ENCODE data around the gene STUM.

STUM gene

DNA sequence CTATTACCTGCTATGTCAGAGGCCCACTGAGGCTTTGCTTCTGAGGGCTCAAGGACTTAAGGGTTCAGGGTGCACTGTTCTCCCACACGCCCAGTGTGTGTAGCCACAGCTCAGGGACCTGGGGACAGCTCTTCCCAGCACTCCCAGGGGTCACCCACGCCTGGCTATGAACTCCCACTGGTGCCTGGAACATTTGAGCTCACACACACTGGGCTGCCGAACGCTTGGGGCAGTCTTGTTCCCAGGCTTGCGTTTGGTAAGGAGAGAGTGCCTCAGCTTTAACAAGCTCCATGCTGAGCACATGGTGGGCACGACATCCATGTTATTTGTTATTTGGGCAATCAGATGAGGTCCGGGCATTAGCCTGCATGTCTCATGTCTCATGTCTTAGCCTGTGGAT, 37.6 kb downstream of the STUM start:
- H3K4me3 ChIP-seq (ENCODE audit: low read depth, low read length), result no peak overlapping the region
- no peak for DNase-seq (ENCODE audit: low read depth)
- TF ChIP-seq, protein P1, sequence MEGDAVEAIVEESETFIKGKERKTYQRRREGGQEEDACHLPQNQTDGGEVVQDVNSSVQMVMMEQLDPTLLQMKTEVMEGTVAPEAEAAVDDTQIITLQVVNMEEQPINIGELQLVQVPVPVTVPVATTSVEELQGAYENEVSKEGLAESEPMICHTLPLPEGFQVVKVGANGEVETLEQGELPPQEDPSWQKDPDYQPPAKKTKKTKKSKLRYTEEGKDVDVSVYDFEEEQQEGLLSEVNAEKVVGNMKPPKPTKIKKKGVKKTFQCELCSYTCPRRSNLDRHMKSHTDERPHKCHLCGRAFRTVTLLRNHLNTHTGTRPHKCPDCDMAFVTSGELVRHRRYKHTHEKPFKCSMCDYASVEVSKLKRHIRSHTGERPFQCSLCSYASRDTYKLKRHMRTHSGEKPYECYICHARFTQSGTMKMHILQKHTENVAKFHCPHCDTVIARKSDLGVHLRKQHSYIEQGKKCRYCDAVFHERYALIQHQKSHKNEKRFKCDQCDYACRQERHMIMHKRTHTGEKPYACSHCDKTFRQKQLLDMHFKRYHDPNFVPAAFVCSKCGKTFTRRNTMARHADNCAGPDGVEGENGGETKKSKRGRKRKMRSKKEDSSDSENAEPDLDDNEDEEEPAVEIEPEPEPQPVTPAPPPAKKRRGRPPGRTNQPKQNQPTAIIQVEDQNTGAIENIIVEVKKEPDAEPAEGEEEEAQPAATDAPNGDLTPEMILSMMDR (IDR thresholded peaks at IDR 0.05; ENCODE audit: insufficient read depth, low read depth, low read length, missing control alignments), result no peak

GRCh38 chr1:226586650-226587422, 38.3 kb downstream of the STUM start:
- no peak overlapping the region for H3K4me3 ChIP-seq (ENCODE audit: low read depth, low read length)
- TF ChIP-seq, protein P1 (IDR thresholded peaks at IDR 0.05; ENCODE audit: insufficient read depth, low read depth, low read length, missing control alignments), result no peak
- DNase-seq (ENCODE audit: low read depth), result no peak

- TF ChIP-seq, protein P1 (IDR thresholded peaks at IDR 0.05; ENCODE audit: insufficient read depth, low read depth, low read length, missing control alignments), result no peak
- DNase-seq (ENCODE audit: low read depth), result no peak
- no peak overlapping the region for H3K4me3 ChIP-seq (ENCODE audit: low read depth, low read length)
These were observed 39.9 kb downstream of the STUM start for GRCh38 chr1:226588484-226588883.

GRCh38 chr1:226589008-226589733, 40.6 kb downstream of the STUM start:
- H3K4me3 ChIP-seq (ENCODE audit: low read depth, low read length), result no peak overlapping the region
- TF ChIP-seq, protein P1 (IDR thresholded peaks at IDR 0.05; ENCODE audit: insufficient read depth, low read depth, low read length, missing control alignments), result no peak
- DNase-seq (ENCODE audit: low read depth), result no peak

GRCh38 chr1:226590614-226591013, 42.0 kb downstream of the STUM start:
- no peak for DNase-seq (ENCODE audit: low read depth)
- no peak overlapping the region for H3K4me3 ChIP-seq (ENCODE audit: low read depth, low read length)
- TF ChIP-seq, protein P1 (IDR thresholded peaks at IDR 0.05; ENCODE audit: insufficient read depth, low read depth, low read length, missing control alignments), result no peak

DNA sequence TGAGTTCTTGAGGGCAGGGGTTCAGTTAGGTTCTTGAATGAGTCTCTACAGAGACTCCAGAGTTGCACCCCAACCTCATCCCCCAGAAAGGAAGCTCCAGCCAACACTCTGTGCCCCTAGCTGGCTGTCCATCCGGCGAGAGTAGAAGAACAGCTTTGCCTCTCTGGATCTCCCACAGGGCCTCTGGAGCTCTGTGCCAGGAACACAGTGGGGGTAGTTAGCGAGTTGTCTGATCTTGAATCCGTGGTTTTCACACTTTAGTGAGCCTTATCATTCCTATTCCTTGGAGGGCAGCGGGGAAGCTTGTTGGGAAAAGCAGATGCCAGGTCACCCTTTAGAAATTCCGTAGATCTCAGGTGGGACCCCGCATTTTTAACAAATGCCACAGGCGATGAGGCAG, 45.0 kb downstream of the STUM start:
- H3K4me3 ChIP-seq (ENCODE audit: low read depth, low read length), result no peak overlapping the region
- no peak for DNase-seq (ENCODE audit: low read depth)
- TF ChIP-seq, protein P1 (IDR thresholded peaks at IDR 0.05; ENCODE audit: insufficient read depth, low read depth, low read length, missing control alignments), result no peak

Measured in GM12865 (cell line).